SW 1271 (cell line): ENCODE measurements around the gene KLF13.
"Not testable (repeated sequence)": the region's sequence is repeated elsewhere in the genome, so short reads cannot be mapped to it uniquely, and the experiment has no call there.

Experiments
- DNase-seq, 2 experiments: peaks; one replicate each; lab custom pipeline; 2025; lab: John Stamatoyannopoulos, UW

Gene KLF13

DNA sequence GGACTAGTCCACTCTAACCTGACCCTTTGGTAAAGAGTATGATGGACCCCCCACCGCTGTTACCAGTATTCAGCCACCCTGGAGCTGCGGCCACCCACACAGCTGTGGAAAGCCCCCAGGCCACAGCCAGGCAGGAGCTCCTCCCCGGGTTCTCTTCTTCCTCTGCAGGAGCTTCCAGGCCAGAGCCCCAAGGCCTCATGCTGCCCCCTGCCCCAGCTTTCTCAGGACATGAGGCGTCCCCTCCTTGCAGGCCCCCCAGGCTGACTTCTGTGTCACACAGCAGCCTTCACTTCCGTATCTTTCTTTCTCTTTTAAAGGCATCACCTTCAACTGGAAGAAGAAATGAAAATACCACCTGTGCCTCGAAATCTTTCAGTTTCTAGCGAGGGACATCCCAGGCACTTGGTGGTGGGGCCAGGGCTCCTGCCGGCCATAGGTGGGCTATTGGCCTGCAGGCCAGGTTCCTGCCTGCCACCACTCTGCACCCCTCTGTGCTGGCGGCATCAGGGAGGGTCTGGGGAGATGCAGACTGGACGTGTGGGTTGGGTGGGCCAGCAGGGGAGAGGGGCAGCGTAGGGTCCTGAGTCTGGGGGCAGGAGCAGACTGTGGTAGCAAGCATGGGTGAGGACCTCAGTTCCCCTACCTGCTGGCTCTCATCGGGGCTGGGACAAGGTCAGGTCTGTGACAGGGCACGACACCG, 19.9 kb downstream of the KLF13 start:
- no peak for DNase-seq

DNA sequence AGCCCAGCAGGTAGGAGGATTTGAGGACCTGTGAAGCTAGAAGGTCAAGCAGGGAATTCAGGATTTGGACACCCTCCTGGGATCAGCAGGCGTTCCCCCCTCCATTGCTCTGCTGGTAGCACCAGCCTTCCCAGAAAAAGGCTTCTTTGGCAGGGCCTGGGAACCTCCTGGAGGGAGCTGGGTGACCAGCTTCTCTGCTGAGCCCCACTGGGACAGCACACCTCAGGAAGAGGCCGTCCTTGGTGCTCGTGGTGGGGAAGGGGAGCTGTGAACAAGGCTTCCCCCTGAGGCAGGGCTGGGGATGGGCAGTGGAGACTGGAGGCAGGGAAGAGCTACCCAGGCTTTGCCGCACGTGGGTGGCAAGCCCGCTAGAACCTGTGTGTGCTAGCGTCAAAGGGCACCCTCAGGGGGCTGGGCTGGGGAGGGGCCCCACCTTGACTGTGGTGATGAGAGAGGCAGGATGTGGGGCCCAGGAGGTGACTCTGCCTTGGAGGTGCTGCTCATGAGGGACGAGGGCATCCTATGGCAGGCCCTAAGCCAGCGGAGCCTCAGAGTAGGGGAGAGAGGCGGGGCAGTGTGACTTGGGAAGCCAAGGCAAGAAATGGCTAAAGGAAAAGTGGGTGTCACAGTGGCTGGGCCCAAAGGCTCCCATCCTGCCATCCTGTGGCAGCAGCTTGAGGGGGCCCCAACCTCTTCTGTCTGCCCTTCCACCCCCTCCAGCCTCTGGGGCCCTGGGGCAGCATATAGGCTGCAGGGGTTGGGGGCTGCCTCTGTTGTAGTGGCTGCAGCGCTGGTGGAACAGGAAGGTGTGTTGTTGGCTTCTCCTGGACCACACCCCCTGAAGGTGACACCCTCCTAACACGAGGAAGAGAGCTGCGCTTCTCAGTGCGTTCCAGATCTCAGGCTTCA, 20.7 kb downstream of the KLF13 start:
- no peak for DNase-seq

DNA sequence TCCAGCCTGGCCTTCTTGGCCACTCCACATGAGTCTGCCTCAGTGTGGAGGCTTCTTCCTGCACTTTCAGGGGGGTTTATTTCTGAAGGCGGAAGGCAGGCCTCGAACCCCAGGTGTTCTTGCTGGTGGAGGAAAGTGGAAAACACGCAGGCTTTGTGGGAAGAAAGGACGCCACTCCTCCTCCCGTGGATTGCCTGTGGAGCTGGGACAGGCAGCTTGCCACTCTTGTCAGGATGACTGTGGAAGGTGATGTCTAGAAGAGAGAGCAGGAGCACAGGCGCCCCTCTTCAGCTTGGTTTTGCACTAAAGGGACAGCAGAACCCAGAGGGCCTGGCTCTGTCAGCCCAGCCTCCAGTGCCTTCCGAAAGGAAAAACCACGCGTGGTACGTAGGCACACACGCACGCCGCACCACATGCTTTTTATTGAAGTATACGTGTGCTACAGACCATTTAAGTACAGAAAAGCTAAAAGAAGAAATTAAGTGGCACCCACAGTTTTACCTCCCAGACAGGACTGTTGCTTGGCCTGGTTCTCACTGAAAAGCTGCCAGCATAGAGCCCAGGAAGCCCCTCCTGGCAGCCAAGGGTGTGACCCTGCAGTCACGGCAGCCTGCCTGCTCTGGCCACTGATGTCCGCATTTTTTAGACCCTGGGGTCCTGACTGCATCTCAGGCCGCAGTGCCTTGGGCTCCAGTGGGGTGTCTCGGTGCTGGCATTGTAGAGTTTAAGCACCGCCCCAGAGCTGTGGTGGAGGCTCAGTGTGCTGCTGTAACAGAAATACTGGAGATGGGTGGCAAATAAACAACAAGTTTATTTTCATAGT, 21.6 kb downstream of the KLF13 start:
- no peak for DNase-seq

DNA sequence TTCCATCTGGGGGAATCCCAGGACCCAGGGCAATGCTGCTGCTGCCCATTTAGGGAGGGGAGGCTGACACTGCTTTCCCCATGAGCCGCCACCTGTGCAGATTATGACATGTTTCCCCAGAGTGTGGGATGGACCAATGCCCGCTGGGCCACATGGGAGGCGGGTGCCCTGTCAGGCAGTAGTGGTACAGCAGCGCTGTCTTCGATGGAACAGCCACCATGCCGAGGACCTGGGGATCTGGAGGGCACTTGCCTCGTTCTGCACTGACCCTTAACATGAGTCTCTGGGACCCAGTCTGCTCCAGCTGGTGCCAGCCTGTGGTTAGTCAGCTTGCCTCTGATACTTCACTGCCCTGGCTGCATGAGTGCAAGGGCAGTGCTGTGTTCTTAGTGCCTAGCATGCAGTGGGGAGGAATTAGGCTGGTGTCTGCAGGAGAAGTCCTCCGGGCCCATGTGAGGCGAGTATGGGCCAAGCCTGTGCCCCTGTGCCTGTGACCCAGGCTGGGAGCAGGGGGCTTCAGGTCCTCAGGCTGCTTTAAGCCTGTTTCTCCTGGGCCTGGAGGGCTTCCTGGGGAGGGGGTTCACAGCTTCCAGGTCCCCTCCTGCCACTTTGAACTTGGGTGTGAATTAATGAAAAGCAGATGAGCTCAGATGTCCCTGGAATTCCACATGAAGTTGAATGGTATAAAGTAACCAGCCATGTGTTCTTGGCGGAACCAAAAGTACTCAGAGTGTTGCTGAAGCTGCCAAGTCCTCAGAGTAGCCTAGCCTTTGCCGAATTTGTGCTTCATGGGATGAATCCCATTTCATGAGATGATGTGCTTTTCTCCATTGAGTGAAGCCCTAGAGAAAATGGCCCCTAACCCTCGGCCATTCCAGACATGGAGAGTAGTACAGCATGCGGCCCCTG, 22.9 kb downstream of the KLF13 start:
- DNase-seq: no peak

DNA sequence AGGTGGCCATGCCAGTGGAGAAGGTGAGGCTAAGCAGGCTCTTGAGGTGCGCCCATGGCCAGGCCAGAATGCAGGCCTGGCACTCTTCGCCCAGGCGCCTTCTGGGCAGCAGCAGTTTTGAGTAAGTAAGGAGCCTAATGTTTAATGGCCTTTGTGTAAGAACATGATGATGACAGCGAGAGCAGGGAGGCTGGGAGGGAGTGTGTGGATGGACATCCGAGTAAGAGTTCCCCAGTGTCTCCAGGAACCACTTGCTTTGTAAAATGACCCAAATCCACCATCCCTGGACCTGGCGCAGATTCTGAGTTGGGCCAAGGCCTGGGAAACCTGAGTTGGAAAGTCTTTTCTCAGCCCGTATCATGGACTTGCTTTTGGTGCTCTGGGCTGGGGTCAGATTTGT, 24.1 kb downstream of the KLF13 start:
- no peak for DNase-seq

DNA sequence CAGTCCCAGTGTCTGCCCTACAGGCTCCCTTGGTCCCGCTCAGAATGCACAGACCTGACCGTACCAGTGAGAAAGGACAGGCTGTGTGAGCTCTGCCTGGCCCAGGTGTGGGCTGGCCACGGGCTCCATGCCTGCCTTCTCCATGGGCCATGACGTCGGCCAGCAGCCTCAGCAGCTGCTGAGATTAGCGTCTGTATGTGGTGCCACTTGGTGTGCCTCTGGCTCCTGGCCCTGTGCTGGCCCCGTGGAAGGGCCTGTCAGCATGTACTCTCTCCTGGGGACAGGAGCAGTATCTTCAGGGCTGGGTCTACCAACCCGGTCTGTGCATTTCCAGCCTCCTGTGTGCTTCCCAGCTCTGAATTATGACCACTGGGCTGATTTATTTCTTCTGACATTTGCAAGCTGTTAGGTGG, 25.7 kb downstream of the KLF13 start:
- no peak for DNase-seq

DNA sequence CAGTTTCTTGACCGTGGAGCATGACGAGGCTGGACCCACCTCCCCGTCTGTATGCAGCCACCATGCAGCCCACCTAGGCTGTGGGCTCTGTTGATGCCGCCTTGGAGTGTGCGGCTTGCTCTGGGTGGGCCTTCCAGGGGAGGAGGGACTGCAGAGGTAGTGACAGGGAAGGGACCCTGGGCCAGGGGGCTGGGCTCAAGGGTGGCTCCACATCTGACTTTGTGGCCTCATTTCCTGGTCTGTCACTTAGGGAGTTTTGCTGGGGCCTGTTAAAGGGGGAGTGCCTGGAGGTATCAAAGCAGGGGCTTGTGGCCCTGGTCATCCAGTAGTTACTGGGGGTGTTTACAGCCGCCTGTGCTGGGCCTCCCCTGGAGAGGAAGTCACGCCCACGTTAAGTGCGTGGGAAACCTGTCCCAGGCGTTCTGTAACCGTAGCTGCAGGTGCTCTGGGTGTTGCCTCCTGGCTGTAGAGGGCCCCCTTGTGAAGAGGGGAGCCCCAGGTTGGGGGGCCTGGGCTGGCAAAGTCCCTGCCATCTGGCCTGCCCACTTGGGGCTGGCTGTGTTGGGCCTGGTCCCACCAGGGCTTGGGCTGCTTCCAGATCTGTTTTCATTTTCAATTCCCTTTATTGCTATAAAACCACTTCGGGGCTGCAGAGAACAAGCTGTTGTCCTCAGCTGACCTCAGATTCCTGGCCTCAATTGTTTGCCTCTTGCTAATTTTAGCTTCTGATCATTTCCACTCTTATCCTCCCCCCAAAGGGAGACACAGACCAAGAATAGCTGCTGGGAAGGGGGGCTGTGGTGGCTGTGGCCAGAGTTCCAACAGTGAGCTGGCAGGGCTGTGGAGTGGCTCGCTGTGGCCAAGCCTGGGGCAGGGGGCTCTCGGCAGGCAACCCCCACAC, 26.5 kb downstream of the KLF13 start:
- DNase-seq: no peak

DNA sequence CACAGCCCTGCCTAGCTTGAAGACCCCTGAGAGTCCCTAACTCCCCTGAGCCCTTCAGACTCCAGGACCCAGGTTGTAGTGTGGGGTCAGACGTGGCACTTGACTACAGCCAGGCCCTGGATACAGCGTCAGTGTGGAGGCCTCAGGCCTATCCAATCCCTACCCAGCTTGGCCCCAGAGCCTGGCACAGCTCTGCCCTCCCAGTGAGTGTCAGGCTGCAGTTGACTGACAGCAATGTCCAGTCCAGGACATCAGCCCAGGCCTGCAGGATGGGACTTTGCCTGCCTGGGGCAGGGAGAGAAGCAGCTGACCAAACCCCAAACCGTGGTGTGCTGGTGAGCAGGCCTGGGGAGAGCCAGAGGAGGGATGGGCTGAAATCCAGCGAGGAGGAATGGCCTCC, 27.3 kb downstream of the KLF13 start:
- DNase-seq: no peak

DNA sequence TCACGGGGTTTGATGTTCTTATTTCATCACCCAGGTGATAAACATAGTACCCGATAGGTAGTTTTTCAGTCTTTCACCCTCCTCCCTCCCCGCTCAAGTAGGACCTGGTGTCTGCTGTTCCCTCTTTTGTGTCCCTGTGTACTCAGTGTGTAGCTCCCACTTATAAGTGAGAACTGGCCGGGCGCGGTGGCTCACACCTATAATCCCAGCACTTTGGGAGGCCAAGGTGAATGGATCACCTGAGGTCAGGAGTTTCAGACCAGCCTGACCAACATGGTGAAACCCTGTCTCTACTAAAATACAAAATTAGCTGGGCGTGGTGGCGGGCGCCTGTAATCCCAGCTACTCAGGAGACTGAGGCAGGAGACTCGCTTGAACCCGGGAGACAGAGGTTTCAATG, 29.5 kb downstream of the KLF13 start:
- not testable (repeated sequence) for DNase-seq

DNA sequence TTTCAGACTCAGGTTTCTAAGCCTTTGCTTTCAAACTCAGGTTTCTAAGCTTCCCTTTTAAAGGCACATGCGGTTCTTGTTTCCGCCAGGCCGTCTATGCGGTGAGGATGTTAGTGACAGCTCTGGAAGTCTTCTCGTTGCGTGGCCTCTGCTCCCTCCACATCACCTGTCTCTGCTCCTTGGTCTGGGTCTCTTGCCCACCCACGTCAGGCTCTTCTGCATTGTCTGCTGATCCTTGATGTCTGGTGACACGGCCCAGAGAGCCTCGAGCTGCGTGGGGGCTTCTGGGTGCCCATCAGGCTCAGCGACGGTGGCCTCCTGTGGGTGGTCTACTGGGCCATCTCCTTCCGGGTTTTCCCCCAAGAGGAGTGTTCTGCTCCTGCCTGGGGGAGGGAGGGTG, 30.5 kb downstream of the KLF13 start:
- DNase-seq: no peak

DNA sequence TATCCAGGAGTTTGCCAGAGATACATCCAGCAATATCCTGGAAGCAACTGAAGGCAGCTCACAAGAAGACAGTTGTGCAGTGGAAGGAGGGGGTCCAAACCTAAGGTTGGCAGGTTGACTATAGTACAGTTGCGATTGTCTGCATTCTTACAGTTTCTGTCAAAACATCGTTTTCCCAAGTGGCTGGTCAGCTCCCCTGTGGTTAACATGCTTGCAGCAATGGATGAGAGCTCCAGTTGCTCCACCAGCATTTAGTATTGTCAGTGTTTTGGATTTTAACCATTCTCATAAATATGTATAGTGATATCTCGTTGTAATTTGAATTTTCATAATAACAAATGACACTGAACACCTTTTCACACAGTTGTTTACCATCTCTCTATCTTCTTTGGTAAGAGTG, 31.5 kb downstream of the KLF13 start:
- DNase-seq: no peak

DNA sequence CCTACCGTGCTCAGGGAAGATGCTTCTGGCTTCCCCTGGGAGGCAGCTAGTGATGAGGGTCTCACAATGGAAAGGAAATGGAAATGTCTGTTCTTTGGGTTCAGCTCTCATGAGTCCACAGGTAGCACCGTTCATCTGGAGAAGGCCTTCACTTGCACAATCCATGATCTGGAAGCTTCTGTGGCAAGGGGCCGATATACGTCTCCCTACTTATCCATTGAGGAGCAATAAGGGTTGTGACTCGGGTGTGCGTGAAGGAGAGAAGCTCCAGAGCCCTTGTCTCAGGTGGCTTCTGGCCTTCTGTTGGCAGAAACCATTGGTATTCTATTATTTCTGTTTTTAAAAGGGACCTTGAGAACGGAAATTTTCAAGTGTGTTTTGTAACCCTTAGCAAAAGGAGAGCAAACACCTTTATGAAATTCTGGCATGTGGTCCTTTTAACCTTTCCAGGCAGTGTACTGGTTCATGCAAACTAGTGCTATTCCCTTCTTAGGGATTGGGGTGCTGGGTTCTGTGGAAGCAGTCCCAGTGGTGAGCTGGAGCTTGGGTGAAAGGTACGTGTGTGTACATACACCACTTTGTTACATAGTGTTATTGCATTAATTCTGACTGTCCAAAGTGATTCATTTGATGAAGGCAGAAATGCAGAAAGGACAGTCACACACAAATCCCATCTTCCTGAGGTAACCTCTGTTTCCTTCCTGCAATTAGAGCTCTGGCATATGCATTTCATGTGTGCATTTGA, 32.5 kb downstream of the KLF13 start:
- no peak for DNase-seq

DNA sequence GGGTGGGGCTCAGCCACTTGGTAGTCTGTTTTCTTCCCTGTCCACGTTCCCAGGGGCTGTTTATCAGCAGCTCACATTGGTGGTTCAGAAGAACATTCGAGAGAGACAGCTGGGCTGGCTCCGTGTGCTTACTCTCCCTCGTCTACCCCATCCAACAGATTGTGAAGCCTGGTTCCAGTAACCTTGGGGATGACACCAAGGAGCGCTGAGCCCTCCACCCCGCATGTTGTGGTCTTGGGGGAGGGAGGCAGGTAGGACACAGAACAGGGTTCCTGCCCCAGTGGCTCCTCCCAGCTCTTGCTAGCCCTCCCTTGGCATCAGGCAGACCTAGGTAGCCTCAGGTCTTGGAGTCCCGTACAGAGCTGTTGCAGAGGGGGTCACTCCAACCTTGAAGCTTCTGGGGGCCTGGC, 33.1 kb downstream of the KLF13 start:
- no peak for DNase-seq

DNA sequence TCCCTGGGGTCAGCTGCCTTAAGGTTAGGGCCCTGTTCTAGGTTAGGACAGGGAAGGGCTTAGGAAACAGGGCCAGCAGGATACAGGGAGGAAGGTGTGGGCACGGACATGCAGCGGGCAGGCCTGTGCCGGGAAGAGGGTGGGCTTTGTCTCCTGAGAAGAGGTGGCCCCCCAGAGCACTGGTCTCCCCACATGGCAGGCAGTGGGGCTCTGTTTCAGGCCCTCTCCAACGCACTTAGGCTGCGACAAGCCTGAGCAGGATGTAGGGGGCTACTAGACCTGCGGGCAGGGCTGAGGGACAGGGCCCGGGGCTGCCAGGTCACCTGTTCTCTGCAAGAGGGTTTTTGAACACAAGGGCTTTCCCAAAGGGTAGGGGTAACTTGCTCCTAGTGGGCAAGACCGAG, 33.5 kb downstream of the KLF13 start:
- no peak for DNase-seq

DNA sequence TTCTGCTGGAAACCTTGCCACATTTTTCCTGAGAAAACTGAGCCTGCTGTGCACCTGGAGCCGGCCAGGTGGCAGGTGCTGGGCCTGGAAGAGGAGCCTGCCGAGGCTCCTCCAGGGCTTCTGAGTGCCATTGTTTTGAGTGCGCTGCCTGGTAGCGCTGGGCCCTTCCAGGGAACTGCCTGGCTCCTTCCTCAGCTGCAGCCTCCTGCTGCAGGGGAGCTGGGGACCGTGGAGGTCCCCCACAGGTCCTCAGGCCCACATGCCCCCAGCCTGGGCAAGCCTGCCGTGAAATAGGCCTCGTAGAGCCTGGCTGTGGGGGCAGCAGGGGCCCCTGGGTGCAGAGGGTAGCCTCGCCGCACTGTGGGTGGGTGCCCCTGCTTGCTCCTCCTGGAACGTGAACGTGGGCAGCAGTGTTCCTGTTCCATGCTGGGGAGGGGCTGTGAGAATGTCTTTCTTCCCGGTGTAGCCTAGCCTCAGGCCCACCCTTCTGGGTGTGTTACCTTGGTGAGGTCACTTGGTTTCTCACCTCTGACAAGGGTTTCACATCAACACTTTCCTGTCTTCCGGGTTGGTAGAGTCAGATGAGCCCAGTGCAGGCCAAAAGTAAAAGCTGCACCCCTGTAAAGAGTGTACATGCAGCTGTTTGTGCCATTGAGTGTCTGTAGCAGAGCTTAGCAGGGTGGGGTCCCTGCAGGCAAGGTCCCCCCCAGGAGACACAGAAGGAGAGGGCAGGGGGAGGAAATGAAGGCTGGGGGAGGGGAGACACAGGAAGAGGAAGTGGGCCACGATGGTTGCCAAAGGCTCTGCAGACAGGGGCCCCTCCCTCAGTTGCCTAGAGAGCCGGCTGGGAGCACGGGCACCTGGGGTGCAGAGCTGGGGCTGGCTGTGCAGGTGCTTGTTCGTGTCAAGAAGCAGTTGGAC, 34.5 kb downstream of the KLF13 start:
- no peak for DNase-seq

DNA sequence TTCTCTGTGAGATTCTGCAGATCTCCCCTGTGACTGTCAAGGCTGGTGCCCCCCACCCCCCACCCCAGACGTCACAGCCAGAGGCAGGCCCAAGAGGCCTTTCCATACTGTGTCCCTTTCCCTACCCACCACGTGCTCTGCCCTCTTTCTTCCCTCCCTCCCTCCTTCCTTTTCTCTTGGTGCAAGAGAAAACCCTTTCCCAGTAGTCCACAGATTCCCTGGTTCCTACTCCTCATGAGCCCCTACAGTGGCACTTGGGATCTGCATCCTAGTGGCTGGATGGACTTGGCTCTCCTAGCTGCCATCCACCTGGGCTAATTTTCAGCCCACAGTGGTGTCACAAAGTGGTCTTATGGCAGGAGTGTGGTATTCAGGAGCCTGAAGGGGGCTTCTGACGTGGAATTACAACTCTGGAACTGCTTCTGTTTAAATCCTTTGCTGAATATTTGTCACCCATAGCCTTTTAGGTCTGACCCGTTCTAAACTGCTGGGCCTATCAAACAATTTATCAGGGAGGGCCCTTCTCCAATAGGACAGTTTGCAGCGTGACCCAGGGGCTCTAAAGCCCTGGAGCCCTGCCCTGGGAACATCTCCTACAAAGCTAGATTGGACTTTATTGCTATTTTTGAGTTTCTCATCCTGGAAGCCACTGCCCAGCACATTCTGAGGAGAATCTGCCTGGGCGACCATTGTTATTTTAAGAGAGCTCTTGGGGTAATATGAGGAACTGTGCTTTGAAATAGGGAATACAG, 35.3 kb downstream of the KLF13 start:
- no peak for DNase-seq

DNA sequence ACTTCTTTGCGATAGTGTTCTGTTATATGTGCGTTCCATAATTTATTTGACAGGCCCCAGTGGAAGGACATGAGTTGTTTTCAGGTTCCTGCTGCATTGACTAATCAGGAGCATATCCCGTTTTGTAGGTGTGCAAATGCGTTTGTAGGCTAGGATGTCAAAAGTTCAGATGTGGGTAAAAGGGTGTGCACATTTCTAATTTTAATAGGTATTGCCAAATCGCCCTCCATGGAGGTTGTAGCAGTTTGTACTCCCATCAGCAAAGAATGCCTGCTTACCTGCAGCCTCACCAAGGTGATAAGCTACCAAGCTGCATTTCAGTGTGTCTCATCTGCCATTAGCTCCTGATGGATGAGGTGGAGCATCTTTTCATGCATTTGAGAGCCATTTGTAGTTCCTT, 36.3 kb downstream of the KLF13 start:
- DNase-seq: no peak
